Measurements from ENCODE around the gene PRKACB.
A peak's percentile ranks its signal among the peaks of the same experiment; 100 is the strongest.

PRKACB gene

DNA sequence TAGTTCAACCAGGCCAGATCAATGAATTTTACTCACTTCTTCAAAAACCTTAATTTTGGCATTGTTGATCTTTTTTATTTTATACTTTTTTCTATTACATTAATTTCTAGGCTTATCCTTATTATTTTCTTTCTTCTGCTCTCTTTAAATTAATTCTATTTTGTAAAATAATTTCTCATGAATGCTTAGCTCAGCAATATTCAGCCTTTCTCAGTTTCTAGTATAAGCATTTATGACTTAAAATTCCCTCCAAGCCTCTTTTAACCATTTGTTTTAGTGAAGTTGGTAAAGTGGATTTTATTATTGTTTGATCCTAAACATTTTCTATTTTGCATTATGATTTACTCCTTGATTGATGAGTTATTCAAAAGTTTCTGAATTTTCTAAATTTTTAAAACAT lies 136.8 kb downstream of the PRKACB start:
- Histone ChIP-seq H3K4me2 (ENCODE audit: insufficient read depth, low read length) (no peak overlapping the region), H3K27ac (ENCODE audit: low read length) (no peak overlapping the region), H3K4me3 (ENCODE audit: low read depth in 1 of 2, low read length in 2 of 2) (no peak overlapping the region), H4K20me1 (ENCODE audit: insufficient read depth, low read length) (no peaks in the 10 kb centered on the region), H3K4me1 (ENCODE audit: insufficient read depth, low read length) (no peaks in the 10 kb centered on the region), H2AFZ (ENCODE audit: low read depth, low read length) (no peak overlapping the region), H3K27me3 (ENCODE audit: insufficient read depth, low read length, poor library complexity) (no peaks in the 10 kb centered on the region), H3K9ac (ENCODE audit: low read depth, low read length) (no peak overlapping the region), H3K36me3 (ENCODE audit: insufficient read depth, low read length) (no peaks in the 10 kb centered on the region), H3K79me2 (ENCODE audit: insufficient read depth, low read length) (no peaks in the 10 kb centered on the region), H3K9me3 (ENCODE audit: insufficient read depth, low read length, severe bottlenecking) (peaks cover 7% of the 10 kb centered on the region)
- ATAC-seq (ENCODE audit: insufficient read depth, low read depth) (no peak), DNase-seq (no peak)
- TF ChIP-seq EZH2 (IDR thresholded peaks at IDR 0.05; ENCODE audit: borderline replicate concordance, low read depth, low read length, severe bottlenecking) = no peak
- TF ChIP-seq, protein P1, sequence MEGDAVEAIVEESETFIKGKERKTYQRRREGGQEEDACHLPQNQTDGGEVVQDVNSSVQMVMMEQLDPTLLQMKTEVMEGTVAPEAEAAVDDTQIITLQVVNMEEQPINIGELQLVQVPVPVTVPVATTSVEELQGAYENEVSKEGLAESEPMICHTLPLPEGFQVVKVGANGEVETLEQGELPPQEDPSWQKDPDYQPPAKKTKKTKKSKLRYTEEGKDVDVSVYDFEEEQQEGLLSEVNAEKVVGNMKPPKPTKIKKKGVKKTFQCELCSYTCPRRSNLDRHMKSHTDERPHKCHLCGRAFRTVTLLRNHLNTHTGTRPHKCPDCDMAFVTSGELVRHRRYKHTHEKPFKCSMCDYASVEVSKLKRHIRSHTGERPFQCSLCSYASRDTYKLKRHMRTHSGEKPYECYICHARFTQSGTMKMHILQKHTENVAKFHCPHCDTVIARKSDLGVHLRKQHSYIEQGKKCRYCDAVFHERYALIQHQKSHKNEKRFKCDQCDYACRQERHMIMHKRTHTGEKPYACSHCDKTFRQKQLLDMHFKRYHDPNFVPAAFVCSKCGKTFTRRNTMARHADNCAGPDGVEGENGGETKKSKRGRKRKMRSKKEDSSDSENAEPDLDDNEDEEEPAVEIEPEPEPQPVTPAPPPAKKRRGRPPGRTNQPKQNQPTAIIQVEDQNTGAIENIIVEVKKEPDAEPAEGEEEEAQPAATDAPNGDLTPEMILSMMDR (IDR thresholded peaks at IDR 0.05; ENCODE audit: borderline replicate concordance, extremely low read depth, low read length, poor library complexity, severe bottlenecking) = no peak

DNA sequence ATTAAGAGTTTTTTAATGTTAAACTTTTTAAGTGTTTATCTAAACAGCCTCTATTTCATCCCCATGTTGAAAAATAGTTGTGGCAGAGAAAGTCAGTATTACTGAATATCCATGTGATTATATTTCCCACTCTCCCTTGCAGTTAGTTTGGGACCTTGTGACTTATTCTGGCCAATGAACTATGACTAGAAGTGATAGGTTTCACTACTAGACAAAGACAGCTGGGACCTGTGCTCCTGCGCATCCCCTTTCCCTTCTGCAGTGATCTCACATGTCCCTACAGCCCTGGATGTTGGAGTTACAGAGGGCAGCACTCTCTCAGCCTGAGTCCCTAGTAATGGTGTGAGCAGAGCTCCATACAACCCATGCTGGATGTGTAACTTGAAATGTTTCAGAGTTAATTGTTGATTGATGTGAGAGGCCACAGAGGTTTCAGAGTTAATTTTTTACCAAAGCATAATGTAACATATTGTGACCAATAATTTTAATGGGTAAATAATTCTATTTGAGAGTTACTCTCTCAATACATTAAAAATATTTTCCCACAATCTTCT lies 138.8 kb downstream of the PRKACB start:
- ATAC-seq (ENCODE audit: insufficient read depth, low read depth) (no peak), DNase-seq (no peak)
- Histone ChIP-seq H4K20me1 (ENCODE audit: insufficient read depth, low read length) (no peaks in the 10 kb centered on the region), H3K27ac (ENCODE audit: low read length) (no peak overlapping the region), H3K36me3 (ENCODE audit: insufficient read depth, low read length) (no peaks in the 10 kb centered on the region), H3K4me2 (ENCODE audit: insufficient read depth, low read length) (no peak overlapping the region), H2AFZ (ENCODE audit: low read depth, low read length) (no peak overlapping the region), H3K9ac (ENCODE audit: low read depth, low read length) (no peak overlapping the region), H3K4me1 (ENCODE audit: insufficient read depth, low read length) (no peaks in the 10 kb centered on the region), H3K4me3 (ENCODE audit: low read depth in 1 of 2, low read length in 2 of 2) (no peak overlapping the region), H3K79me2 (ENCODE audit: insufficient read depth, low read length) (no peaks in the 10 kb centered on the region), H3K27me3 (ENCODE audit: insufficient read depth, low read length, poor library complexity) (no peaks in the 10 kb centered on the region), H3K9me3 (ENCODE audit: insufficient read depth, low read length, severe bottlenecking) (peaks cover 23% of the 10 kb centered on the region)
- TF ChIP-seq EZH2 (IDR thresholded peaks at IDR 0.05; ENCODE audit: borderline replicate concordance, low read depth, low read length, severe bottlenecking) = no peak
- TF ChIP-seq, protein P1 (IDR thresholded peaks at IDR 0.05; ENCODE audit: borderline replicate concordance, extremely low read depth, low read length, poor library complexity, severe bottlenecking) = no peak

- ATAC-seq (ENCODE audit: insufficient read depth, low read depth) = 0 out of 3 replicates have a peak, but pooled peaks have one; percentile 33
- no peak for DNase-seq
Measured at GRCh38 chr1:84283381-84283780, 139.3 kb downstream of the PRKACB start.

More at GRCh38 chr1:84283381-84283780, 139.3 kb downstream of the PRKACB start:
- Histone ChIP-seq H3K36me3 (ENCODE audit: insufficient read depth, low read length) (no peaks in the 10 kb centered on the region), H3K79me2 (ENCODE audit: insufficient read depth, low read length) (no peaks in the 10 kb centered on the region), H3K4me3 (ENCODE audit: low read depth in 1 of 2, low read length in 2 of 2) (no peak overlapping the region), H3K9me3 (ENCODE audit: insufficient read depth, low read length, severe bottlenecking) (peaks cover 28% of the 10 kb centered on the region), H3K9ac (ENCODE audit: low read depth, low read length) (no peak overlapping the region), H3K27ac (ENCODE audit: low read length) (no peak overlapping the region), H3K27me3 (ENCODE audit: insufficient read depth, low read length, poor library complexity) (no peaks in the 10 kb centered on the region), H2AFZ (ENCODE audit: low read depth, low read length) (no peak overlapping the region), H4K20me1 (ENCODE audit: insufficient read depth, low read length) (no peaks in the 10 kb centered on the region), H3K4me1 (ENCODE audit: insufficient read depth, low read length) (no peaks in the 10 kb centered on the region), H3K4me2 (ENCODE audit: insufficient read depth, low read length) (no peak overlapping the region)
- TF ChIP-seq EZH2 (IDR thresholded peaks at IDR 0.05; ENCODE audit: borderline replicate concordance, low read depth, low read length, severe bottlenecking) = no peak
- TF ChIP-seq, protein P1 (IDR thresholded peaks at IDR 0.05; ENCODE audit: borderline replicate concordance, extremely low read depth, low read length, poor library complexity, severe bottlenecking) = no peak

Measured in DND-41 (cell line).